GM19468 (cell line): ENCODE measurements around the gene CTRB1.
A peak's percentile ranks its signal among the peaks of the same experiment; 100 is the strongest.
"Not testable (repeated sequence)": the region's sequence is repeated elsewhere in the genome, so short reads cannot be mapped to it uniquely, and the experiment has no call there.

Experiments used
- ATAC-seq: cut with Tn5 transposase; IDR thresholded peaks from one replicate; pipeline ENCODE4 v1.9.1; 2021; ENCODE audit warnings: mild to moderate bottlenecking, moderate library complexity, moderate number of reproducible peaks; ENCODE audit not compliant: unreplicated experiment; ENCODE audit errors: extremely low read depth

The CTRB1 gene

DNA sequence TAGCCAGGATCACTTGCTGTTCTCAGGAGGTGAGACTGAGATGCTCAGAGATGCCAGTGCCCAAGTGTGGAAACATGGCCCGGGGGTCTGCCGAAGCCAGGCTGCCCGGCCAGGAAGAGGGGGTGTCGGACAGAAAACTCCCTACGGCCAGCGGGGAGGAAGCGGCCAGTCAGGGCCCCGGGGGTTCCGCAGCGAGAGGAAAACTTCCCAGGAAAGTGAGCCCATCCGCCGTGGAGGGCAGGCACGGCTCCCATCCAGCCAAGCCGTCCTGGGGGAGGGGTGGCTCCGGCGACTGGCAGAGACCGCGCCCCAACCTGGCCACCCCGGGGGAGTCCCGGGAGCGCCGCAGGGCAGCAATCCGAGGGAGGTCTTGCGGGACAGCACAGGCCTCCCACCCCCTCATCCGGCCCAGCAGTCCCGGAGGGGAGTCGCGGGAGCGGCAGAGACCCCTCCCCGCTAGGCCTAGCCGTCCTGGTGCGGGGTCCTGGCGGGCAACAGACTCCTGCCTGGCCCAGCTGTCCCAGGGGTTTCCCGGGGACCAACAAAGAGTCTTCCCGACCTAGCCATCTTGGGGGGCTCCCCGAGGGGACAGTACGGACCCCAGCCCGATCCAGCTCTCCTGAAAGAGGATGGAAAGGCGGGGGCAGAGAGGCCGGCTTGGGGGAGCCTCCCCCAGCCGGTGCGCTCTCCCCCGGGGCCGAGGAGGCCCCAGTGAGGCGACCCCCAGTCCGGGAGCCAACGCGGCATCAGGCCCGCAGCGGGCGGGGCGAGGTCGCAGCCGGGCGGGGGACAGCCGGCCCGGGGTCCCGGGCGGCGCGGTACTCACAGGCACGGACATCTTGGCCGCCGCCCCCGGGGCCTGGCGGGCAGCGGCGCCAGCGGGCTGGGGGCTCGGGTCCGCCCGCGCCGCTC is 46.5 kb downstream of the CTRB1 start:
- no peak for ATAC-seq

DNA sequence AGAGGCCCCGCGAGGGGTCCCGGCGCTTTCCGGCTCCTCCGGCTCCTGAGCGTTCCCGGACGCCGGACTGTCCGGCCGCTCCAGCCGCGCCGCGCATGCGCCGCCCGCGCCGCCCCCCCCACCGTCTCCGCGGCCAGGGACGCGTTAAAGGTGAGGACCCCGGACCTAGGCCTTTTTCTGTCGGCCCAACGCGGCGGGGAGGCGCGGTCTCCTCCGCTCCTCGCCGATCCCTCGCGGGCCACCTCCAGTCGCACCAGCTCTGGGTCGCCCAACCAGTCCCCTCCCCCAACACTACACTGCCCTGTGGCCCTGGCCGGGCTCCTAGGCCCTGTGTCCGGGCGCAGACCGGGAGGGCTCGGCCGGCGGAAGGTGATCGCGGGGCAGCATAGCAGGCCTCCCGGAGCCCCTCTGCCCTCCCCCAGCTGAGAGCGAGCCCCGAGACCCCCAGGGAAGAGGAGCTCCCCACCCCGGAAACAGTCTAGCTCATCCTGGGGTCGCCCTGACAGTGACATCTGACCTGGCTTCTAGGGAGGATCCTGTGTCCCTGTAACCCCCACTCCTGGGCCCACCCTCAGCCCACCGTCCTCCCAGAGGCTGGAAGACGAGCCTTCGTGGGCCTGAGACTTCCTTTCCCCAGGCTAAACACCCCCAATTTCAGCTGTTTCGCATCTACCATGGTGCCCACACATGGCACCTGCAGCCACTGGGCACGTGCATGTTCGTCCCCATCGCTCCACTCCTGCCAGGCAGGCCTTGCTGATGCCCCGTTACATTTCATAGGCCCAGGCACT is 47.3 kb downstream of the CTRB1 start:
- ATAC-seq: peak; percentile 18

DNA sequence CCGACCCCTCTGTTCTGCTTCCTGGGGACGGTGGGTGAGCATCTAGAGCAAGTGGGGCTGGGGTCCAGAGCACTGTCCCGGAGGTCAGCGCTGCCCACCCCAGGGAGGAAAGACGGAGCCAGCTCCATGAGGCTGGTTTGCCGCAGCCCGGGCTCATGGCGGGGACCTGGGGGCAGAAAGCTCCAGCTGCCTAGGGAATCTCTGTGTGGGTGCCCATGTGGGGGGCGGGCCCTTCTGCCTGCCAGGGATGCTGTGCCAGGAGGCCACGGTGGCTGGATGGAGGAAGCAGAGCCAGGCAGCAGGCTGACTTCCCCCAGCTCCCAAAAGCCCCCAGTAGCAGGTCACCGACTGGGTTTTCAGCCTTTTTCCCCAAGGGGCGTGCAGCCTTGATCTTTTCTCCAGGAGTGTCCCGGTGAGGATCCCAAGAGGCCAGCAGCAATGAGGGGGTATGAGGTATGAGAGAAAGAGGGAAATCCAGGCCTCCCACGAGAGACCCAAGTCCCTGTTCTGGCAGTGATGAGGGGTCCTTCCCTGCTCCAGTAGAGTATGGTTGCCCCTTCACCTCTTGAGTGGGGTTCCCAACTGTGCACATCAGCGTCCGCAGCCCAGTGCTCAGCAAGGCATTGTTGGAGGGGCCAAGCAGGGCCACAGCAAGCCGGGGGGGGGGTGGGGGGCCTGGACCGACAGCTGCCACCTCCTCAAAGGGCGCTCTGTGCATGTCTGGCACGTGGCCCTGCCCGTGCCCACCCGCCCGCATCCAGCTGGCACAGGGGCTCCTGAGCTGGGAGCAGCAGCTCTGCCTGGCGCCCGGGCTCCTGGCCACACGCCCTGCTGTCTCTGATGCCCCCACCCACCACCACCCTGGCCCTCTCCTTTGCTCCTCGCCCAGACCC is 48.2 kb downstream of the CTRB1 start:
- no peak for ATAC-seq

DNA sequence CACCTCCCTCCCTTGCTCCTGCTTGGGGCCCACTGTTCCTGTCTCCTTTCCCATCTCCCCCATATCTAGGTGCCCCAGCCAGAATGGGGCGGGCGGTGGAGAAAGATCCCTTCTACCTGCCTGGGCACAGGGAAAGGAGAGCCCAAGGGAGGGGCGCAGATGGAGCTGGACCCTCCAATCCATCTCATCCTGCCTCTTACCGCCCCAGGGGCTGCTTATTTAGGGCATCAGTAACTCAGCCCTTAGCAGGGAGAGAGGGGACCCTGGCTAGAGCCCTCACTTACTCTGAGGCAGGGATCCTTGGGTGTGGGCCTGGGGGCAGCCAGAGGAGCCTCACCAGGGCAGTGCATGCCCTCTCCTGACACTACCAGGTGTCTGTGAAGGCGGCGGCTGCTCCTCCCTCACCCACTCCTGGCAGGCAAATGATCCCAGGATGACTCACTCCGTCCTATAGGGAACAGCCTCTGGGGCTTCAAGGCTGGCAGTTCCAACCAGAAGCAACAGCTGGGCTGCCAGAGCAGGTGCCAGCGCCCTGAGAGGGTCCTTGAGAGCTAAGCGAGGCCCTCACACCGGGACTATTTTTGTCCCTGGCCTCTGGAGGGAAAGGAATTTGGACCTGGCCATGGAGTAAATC is 49.0 kb downstream of the CTRB1 start:
- ATAC-seq: no peak

DNA sequence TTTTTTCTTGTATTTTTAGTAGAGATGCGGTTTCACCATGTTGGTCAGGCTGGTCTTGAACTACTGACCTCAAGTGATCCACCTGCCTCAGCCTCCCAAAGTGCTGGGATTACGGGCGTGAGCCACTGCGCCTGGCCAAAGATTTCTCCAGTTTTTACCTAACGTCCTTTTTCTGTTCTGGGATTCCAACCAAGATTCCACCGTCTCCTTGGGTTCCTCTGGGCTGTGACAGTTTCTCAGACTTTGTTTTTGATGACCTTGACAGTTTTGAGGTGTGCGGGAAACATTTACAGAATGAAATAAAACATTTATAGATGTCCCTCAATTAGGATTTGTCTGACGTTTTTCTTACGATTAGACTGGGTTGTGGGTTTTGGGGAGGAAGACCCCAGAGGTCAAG is 50.6 kb downstream of the CTRB1 start:
- not testable (repeated sequence) for ATAC-seq

DNA sequence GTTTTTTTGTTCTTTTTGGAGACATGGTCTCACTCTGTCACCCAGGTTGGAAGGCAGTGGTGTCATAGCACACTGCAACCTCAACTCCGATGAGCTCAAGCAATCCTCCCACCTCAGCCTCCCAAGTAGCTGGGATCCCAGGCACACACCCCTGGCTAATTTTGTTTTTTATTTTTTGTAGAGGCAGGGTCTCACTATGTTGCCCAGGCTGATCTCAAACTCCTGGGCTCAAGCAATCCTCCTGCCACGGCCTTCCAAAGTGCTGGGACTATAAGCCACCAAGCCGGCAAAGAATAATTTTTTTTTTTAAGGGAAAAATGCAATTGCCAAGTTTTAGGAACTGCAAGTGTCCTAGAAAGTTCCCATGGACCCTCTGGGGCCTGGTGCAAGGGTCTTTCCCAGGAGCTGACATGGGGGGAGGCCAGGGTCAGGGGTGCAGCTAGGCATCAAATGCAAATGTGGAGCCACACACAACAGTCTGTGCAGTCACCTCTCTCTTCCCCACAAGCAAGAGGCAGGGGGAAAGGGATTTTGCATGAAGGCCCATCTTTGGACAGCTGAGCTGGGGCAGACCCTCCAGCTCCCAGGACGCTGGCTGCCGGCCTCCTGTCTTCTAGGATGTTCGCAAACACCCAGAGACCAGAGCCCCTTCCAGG is 52.8 kb downstream of the CTRB1 start:
- no peak for ATAC-seq

DNA sequence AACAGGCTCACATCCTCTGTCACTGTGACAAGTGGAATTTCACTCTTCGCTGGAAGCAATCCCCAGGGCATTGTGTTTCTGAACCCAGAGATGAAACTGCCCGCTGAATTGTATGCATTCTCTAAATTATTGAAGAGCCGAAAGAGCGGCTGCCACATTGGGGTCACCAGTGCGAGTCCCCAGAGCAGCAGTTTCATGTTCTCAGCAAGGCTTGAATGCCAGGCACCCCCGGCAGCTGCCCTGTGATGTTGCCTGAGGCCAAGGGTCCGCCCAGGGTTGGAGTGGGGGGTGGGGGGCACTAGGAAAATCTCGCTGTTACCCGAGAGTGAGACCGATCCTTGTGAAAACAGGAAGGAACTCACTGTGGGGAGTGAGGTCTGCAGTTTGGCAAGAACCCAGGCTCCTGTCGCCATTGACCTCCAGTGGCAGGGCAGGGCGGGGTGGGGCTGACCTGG is 53.3 kb downstream of the CTRB1 start:
- ATAC-seq: no peak

DNA sequence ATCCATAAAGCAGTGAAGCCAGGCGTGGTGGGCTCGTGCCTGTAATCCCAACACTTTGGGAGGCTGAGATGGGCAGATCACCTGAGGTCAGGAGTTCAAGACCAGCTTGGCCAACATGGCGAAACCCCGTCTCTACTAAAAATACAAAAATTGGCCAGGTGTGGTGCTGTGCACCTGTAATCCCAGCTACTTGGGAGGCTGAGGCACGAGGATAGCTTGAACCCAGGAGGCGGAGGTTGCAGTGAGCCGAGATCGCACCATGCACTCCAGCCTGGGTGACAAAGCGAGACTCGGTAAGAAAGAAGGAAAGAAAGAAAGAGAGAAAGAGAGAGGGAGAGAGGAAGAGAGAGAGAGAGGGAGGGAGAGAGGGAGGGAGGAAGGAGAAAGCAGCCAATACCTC is 53.8 kb downstream of the CTRB1 start:
- ATAC-seq: not testable (repeated sequence)

DNA sequence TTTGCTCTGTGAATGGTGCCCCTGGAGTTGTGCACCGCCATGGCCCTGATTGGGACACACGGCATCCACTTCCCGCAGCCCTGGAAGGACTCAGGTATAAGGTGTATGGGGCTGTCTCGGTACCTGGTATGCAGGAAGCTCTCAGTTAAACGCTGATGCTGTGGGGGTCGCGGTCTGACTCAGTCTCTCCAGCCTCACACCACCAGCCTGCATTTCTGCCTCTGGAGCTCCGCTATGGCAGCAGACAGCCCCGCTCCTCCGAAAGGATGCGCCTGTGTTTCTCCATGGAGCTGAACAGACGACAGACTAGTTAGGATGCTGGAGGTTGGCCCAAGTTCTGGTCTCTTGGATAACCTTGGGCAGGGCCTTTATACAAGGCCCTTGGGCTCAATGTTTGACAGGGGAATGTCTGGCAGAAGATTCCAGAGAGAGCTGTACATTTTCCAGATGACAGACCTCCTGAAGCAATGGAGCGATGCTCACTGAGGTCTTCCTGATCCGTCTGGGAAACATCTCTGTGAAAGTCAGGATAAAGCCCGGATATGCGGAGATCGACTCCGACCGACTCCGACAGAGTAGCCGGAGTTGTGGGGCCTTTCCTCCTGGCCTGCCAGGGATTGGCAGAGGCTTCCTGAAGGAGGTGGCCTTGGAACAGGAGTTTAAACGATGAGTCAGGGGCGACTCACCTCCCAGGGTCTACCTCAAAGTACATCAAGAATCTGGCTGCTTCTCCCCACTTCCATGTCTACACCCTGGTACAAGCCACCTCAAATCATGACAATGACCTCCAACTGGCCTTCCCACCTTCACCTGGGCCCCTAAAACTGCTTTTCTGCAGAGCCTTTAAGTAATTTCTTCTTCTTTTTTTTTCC is 54.5 kb downstream of the CTRB1 start:
- ATAC-seq: no peak
